Esophagus muscularis mucosa (tissue), 4 donors: Measurements from ENCODE around the gene IRX5. TPM values are rescaled to one million over a fixed set of nuclear protein-coding genes. Genes with fewer than 3 reads are reported as not detected.

ENCODE experiments used
- DNase-seq: peaks from one replicate; pipeline ENCODE4 v3.0.0-alpha.2; 2017; ENCODE audit errors: extremely low spot score
- H3K27ac ChIP-seq, 4 donors: fragments of 200-600 bp; sonication (generic); replicated peaks in 1 of 4; 1 replicate in 3 of 4; 2 replicates in 1 of 4; pipeline ENCODE4 v1.5.1; 2016 to 2019; ENCODE audit warnings: mild to moderate bottlenecking in 1 of 4
- H3K27me3 ChIP-seq, 4 donors: fragments of 200-600 bp; sonication (generic); one replicate each; pipeline versions ENCODE4 v1.5.1 to v1.6.0; 2016 to 2019
- H3K36me3 ChIP-seq, 4 donors: fragments of 200-600 bp; sonication (generic); one replicate each; pipeline ENCODE4 v1.5.1; 2016 to 2019
- H3K4me1 ChIP-seq, 4 donors: fragments of 200-600 bp; sonication (generic); one replicate each; pipeline ENCODE4 v1.5.1; 2016 to 2019
- H3K4me3 ChIP-seq, 4 donors: fragments of 200-600 bp; sonication (generic); 1 replicate in 2 of 4; 2 replicates in 2 of 4; pipeline ENCODE4 v1.5.1; 2016 to 2019; ENCODE audit warnings: mild to moderate bottlenecking in 4 of 4, moderate library complexity in 1 of 4
- H3K9me3 ChIP-seq, 4 donors: fragments of 200-600 bp; sonication (generic); 1 replicate in 3 of 4; 2 replicates in 1 of 4; pipeline ENCODE4 v1.5.1; 2016 to 2019
- EP300 ChIP-seq: sonication (generic); formaldehyde crosslinking; IDR thresholded peaks from one replicate; pipeline ENCODE4 v1.6.1; 2017; ENCODE audit warnings: antibody characterized with exemption
- POLR2A ChIP-seq: fragments of 450-650 bp; IDR thresholded peaks from one replicate; pipeline ENCODE4 v1.6.1; 2017; ENCODE audit warnings: antibody characterized with exemption, moderate library complexity, mild to moderate bottlenecking, low read depth
- POLR2AphosphoS5 ChIP-seq, 2 donors: sonication (generic); formaldehyde crosslinking; IDR thresholded peaks; one replicate each; pipeline ENCODE4 v1.6.1; 2017; ENCODE audit warnings: antibody characterized with exemption in 2 of 2
- WGBS: methylation state at CpG from one replicate; pipeline ENCODE4 v1.1.5; 2018; 5-methylcytosine and 5-hydroxymethylcytosine counted together
- intact Hi-C: fragments of 100-400 bp; cut with DNase I; formaldehyde crosslinking; loops from one replicate; pipeline ENCODE4 v1.15.1; 2023
- total RNA-seq, 4 donors: library from RNA; depleted of rRNA; stranded (reverse); fragments of >200 nt; gene quantifications; one replicate each; pipeline versions ENCODE4 v1.1.0 to v1.2.1, GENCODE V29; 2016
- TF ChIP-seq, protein P1 (sequence below), 3 experiments: fragments of 200-600 bp in 2 of 3; fragments of 450-650 bp in 1 of 3; sonication (generic) in 2 of 3; IDR thresholded peaks; one replicate each; pipeline ENCODE4 v1.5.1; 2017 to 2019; ENCODE audit warnings: antibody characterized with exemption in 3 of 3, mild to moderate bottlenecking in 2 of 3, moderate library complexity in 1 of 3

IRX5 gene
- total RNA-seq, 4 donors from 2014 or later: 0.52 TPM; not detected in 3

GRCh38 chr16:54939510-54940278 is 9.0 kb downstream of the IRX5 start:
- DNase-seq: peak; percentile 88
- Histone ChIP-seq H3K4me1 (peaks cover 20 to 38% (median 33%) of the 10 kb centered on the region in 4 donors), H3K27me3 (peaks cover 0 to 97% (median 55%) of the 10 kb centered on the region in 4 donors), H3K4me3 (no peak overlapping the region), H3K9me3 (no peaks in the 10 kb centered on the region), H3K27ac (no peak overlapping the region), H3K36me3 (no peaks in the 10 kb centered on the region)
- TF ChIP-seq POLR2A (no peak), POLR2AphosphoS5 (IDR thresholded peaks at IDR 0.05) (no peak), EP300 (no peak)
- TF ChIP-seq, protein P1, sequence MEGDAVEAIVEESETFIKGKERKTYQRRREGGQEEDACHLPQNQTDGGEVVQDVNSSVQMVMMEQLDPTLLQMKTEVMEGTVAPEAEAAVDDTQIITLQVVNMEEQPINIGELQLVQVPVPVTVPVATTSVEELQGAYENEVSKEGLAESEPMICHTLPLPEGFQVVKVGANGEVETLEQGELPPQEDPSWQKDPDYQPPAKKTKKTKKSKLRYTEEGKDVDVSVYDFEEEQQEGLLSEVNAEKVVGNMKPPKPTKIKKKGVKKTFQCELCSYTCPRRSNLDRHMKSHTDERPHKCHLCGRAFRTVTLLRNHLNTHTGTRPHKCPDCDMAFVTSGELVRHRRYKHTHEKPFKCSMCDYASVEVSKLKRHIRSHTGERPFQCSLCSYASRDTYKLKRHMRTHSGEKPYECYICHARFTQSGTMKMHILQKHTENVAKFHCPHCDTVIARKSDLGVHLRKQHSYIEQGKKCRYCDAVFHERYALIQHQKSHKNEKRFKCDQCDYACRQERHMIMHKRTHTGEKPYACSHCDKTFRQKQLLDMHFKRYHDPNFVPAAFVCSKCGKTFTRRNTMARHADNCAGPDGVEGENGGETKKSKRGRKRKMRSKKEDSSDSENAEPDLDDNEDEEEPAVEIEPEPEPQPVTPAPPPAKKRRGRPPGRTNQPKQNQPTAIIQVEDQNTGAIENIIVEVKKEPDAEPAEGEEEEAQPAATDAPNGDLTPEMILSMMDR (IDR thresholded peaks at IDR 0.05): no peak
- intact Hi-C loops: loop anchor here (10.0 kb wide), 1 partner anchor 655 kb away; the partner anchor contains the start of gene IRX3
- 33% methylated on average over 35 of the region's 38 CpGs for WGBS

- Histone ChIP-seq H3K27ac (no peak overlapping the region), H3K36me3 (no peaks in the 10 kb centered on the region), H3K4me1 (peaks cover 20 to 34% (median 33%) of the 10 kb centered on the region in 4 donors), H3K27me3 (peaks cover 0 to 97% (median 49%) of the 10 kb centered on the region in 4 donors), H3K9me3 (no peaks in the 10 kb centered on the region), H3K4me3 (no peak overlapping the region)
- DNase-seq: peak; percentile 89
- 60% methylated on average over 4 of the region's 4 CpGs for WGBS
- TF ChIP-seq POLR2A (no peak), POLR2AphosphoS5 (IDR thresholded peaks at IDR 0.05) (no peak), EP300 (no peak)
- TF ChIP-seq, protein P1 (IDR thresholded peaks at IDR 0.05): no peak
- intact Hi-C loops: no loop called here
These were observed 9.6 kb downstream of the IRX5 start for GRCh38 chr16:54940279-54940604.

- H3K4me3 ChIP-seq: no peak overlapping the region
- peaks cover 0 to 92% (median 30%) of the 10 kb centered on the region in 4 donors for H3K27me3 ChIP-seq
- H3K36me3 ChIP-seq: no peaks in the 10 kb centered on the region
- H3K27ac ChIP-seq: no peak overlapping the region
- TF ChIP-seq POLR2A (no peak), POLR2AphosphoS5 (IDR thresholded peaks at IDR 0.05) (no peak), EP300 (no peak)
- TF ChIP-seq, protein P1 (IDR thresholded peaks at IDR 0.05): no peak
- DNase-seq: peak; percentile 39
- intact Hi-C loops: no loop called here
- H3K9me3 ChIP-seq: no peaks in the 10 kb centered on the region
- peaks cover 12 to 20% (median 18%) of the 10 kb centered on the region in 4 donors for H3K4me1 ChIP-seq
- 93% methylated on average over 2 of the region's 2 CpGs for WGBS
These were observed 11.8 kb downstream of the IRX5 start for GRCh38 chr16:54942353-54942943.

- Histone ChIP-seq H3K36me3 (no peaks in the 10 kb centered on the region), H3K27me3 (peaks cover 0 to 92% (median 15%) of the 10 kb centered on the region in 4 donors), H3K9me3 (no peaks in the 10 kb centered on the region), H3K4me1 (peaks cover 0 to 5% (median 3%) of the 10 kb centered on the region in 4 donors), H3K4me3 (no peak overlapping the region), H3K27ac (no peak overlapping the region)
- 77% methylated on average over 1 of the region's 1 CpG for WGBS
- TF ChIP-seq, protein P1 (IDR thresholded peaks at IDR 0.05): no peak
- TF ChIP-seq POLR2AphosphoS5 (IDR thresholded peaks at IDR 0.05): no peak
- TF ChIP-seq EP300: no peak
- no peak for TF ChIP-seq POLR2A
- DNase-seq: no peak
- intact Hi-C loops: no loop called here
These were observed 13.3 kb downstream of the IRX5 start for GRCh38 chr16:54944002-54944401.
